DMS 273 treated with DMSO at 0.1 percent for 48 hours (cell line): ENCODE data around the gene DFFB.
"Not testable (repeated sequence)": the region's sequence is repeated elsewhere in the genome, so short reads cannot be mapped to it uniquely, and the experiment has no call there.

ENCODE experiments used
- DNase-seq: peaks from one replicate; lab custom pipeline; 2025; lab: John Stamatoyannopoulos, UW

Gene DFFB

GRCh38 chr1:3856923-3857790 lies at the start of gene DFFB, which contains the start of gene CEP104:
TSS of gene DFFB (plus strand) at chr1:3857476. CDS start at chr1:3857604, 128 bp downstream.
TSS of gene CEP104 (minus strand) at chr1:3857211. CDS start at chr1:3852407, 4,804 bp downstream.
- peak; percentile 94 for DNase-seq

GRCh38 chr1:3807769-3808168 lies 49.5 kb upstream of the DFFB start:
- no peak for DNase-seq

- DNase-seq = no peak
These were observed 47.6 kb upstream of the DFFB start for GRCh38 chr1:3809680-3810079.

DNA sequence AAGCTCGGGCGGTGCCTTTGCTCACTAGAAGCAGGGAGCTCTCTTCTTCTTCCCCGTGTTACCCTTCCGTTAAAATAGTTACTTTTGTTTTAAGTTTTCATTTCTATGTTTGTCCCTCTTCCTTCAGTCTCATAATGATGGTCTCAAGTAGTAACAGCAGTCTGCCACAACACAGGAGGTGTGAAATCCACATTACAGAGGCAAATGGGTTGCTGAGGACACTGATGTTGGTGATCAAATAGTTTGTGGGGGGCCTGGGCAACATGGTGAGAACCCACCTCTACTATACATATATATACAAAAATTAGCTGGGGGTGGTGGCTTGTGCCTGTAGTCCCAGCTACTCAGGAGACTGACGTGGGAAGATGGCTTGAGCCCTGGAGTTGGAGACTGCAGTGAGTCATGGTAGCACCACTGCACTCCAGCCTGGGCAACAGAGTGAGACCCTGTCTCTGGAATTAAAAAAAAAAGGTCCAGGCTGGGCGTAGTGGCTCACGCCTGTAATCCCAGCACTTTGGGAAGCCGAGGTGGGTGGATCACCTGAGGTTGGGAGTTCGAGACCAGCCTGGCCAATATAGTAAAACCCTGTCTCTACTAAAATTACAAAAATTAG lies 47.0 kb upstream of the DFFB start:
- DNase-seq = not testable (repeated sequence)

DNA sequence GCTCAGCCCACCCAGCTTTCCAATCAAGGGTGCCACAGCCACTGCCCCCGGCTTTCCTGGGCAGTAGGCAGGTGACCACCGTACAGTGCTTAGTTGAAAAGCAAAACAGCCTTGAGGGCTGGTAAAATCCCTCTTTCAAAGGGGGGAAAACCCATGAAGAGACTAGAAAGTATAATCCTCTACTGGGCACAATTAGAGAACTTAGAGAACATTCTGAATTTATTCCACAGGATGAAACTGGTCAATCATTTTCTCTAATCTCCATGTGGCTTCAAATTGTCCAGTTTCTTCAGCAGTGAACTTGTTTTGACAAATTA lies 45.7 kb upstream of the DFFB start:
- no peak for DNase-seq

DNA sequence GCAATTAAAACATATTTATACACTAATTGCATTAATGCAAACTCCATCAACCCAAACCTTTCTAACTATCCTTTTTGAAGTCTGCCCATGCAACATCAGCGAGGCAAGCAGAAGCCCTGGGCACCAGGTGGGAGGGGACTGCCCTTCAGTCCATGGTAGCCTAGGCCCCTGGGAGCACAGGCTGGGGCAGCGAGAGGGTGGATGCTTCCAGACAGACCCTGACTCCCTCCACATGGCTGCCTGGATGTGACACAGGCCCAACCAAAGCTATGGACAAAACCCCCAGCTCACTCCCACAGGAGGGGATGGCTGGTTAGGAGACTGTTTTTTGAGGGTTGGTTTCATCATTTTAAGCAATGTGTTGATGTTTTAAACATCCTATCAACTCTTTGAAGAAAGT lies 43.2 kb upstream of the DFFB start:
- DNase-seq = no peak

DNA sequence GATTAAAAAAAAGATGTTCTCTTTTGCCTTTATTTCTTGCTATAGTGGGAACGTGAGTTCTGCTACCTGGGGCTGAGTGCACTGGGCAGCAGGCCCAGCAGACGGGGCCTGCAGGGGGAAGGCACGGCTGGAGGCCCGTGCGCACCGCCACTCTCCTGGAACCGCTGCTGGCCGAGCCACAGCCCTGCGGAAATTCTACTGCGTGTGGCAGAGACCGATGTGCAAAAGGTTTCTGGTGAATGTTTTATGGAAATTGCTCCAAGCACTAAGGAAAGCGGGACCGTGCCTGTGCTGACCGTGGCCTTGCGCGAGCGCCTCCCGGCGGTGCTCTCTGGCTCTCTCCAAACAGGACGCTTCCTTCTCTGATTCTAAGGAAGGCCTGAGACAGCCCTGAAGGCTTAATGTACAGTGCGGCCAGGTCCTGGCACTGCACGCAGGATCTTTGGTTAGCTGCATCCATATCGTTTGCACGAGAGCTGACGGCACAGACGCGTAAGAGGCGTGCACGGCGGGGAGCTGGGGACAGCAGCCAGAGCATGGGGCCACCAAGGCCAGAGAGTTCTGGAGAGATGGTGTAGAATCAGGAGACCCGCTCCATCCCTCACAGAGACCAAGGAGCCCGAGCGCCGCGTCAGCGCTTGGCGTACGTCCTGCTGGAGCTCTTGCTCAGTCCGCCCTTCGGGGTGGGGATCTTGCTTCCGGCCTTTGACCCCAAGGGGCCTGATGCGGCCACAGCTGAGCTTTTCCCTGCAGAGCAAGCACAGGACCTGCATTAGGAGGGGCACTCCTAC lies 42.3 kb upstream of the DFFB start:
- no peak for DNase-seq

DNA sequence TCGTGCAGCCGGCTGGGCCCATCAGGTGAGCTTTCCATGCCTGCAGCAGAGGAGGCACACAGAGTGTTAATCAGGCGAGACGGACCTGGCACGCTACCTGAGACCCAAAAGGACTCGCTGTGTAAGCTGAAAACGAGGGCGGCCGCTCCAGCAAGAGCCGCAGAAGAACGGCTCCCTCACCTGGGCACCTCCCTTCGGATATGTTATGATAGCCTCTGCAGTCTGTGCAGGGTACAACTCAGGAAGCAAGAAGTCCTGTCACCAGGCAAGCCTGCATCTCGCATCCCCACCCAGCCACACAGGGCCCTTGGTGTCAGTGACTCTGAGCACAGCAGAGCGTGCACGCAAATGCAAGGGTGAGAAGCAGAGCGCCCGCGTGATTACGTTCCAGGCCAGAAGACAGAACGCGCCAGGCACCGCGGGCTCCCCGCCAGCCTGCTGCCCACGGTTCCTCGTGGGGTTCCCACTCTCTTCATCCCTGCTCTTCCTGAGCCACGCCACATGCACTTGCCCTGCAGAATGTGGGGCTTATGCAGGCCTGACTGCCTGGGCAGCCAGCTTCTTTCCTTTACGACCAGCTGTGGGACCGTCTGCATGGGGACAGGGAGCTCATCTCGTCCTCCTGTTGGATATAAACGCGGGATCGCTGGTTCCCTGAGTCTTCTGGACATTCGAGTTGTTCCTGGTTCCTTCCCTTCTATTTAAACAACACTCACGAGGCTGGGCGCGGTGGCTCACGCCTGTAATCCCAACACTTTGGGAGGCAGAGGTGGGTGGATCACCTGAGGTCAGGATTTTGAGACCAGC lies 40.7 kb upstream of the DFFB start:
- no peak for DNase-seq

GRCh38 chr1:3817138-3817740 lies 40.0 kb upstream of the DFFB start:
- DNase-seq = no peak

GRCh38 chr1:3817821-3818597 lies 39.3 kb upstream of the DFFB start:
- no peak for DNase-seq

DNA sequence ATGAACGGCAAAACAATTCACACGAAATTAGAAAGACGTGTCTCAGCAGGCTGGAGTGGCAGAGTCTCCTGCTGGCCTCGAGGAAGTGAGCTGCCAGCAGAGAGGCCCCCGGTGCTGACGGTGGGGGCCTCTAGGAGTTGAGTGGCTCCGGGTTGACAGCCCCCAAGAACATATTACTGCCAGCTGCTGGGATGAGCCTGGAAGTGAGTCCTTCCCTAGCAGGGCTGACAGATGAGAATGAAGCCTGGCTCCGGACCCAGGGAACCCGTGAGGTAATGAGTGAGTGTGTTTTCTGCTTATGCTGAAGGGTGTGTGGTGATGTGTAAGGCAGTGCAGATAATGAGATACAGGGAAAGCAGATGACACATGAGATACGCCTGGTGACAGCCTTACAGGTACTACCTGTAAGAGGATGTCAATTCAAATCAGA lies 37.5 kb upstream of the DFFB start:
- DNase-seq = no peak

- no peak for DNase-seq
These were observed 37.0 kb upstream of the DFFB start for GRCh38 chr1:3820316-3820715.

- DNase-seq = peak; percentile 74
These were observed 36.3 kb upstream of the DFFB start for GRCh38 chr1:3821004-3821403.

GRCh38 chr1:3821447-3821846 lies 35.8 kb upstream of the DFFB start:
- no peak for DNase-seq

DNA sequence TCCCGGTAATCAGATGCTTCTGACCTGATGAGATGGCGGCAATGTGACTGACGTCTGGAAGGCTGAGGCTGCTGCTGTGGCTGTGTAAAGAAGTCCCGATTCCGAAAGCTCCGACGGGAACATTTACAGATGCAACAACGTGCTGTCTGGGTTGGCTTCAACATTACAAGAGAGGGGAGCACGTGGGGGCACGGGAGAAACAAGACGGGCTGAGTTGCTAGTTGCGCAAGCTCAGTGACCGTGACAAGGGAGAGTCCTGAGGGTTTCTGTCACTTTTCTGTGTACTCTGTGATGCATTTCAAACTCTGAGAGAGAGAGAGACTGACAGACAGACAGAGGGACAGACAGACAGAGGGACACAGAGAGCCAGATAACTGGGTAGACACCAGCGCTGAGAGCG lies 35.4 kb upstream of the DFFB start:
- no peak for DNase-seq

- DNase-seq = no peak
These were observed 34.9 kb upstream of the DFFB start for GRCh38 chr1:3822421-3822820.

GRCh38 chr1:3824650-3825049 lies 32.6 kb upstream of the DFFB start:
- DNase-seq = no peak

DNA sequence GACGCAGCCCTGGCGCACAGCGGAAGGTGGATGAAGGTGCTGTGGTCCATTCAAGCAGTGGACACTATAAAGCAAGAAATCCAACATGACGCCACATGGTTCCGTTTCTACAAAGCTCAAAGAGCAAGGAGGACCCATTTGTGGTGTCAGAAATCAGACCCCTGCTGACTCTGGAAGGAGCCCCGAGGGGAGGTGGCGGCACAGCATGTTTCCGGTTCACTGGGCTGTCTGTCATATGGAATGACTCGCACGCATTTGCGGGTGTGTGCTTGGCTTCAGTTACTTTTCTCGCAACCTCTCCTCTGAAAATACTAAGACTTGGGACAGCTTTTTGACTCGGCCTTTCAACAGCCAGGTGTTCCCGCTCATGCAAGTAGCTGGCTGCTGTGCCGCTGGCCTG lies 31.9 kb upstream of the DFFB start:
- no peak for DNase-seq

DNA sequence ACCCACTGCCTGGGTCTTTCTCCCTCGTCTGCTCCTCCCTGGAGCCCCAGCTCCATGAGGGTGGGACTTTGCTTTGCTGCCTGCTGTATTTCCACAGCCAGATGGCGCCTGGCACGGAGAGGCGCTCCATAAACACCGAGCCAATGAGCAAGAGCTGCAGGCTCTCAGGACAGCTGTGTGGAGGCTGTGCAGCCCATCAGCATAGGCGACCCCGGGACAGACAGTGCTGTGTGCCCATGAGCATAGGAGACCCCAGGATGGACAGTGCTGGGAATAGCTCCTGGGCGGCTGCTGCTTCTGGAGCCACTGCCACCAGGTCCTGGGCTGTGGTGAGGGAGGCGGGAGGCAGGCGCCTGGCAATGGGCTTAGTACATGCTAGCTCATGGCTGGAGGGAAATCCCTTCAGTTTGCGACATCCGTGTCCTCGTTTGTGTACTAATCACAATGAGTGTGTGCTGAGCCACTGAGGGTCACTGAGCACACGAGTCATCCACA lies 29.4 kb upstream of the DFFB start:
- no peak for DNase-seq

DNA sequence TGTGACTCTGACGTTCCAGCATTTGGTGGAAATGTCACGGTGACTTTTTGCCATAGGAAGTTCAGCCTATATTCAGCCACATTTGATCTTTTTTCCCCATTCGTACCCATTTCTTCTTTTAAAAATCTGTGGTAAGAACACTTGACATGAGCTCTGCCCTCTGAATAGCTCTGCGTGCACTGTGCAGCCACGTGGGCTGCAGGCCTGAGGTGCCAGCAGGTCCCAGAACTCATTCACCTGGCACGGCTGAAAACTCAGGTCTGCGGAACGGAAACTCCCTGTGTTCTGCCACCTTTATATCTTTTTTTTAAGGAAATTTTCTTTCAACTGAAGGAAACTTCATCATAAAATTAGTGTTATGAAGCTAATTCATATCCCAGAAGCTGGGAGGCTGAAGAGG lies 28.9 kb upstream of the DFFB start:
- DNase-seq = no peak

- no peak for DNase-seq
These were observed 25.6 kb upstream of the DFFB start for GRCh38 chr1:3831689-3832088.
